Measurements from ENCODE around the gene ZNF423.

Gene ZNF423

GRCh38 chr16:49583911-49584310, 272.0 kb downstream of the ZNF423 start:
- TF ChIP-seq GATA2 (IDR thresholded peaks at IDR 0.05; ENCODE audit: low read depth, low read length): no peak
- no peak for TF ChIP-seq GATA3 (IDR thresholded peaks at IDR 0.05; ENCODE audit: low read depth, low read length)

GRCh38 chr16:49581630-49582298, 274.1 kb downstream of the ZNF423 start:
- TF ChIP-seq GATA3 (IDR thresholded peaks at IDR 0.05; ENCODE audit: low read depth, low read length) (no peak), GATA2 (IDR thresholded peaks at IDR 0.05; ENCODE audit: low read depth, low read length) (no peak)

- no peak for TF ChIP-seq GATA2 (IDR thresholded peaks at IDR 0.05; ENCODE audit: low read depth, low read length)
- TF ChIP-seq GATA3 (IDR thresholded peaks at IDR 0.05; ENCODE audit: low read depth, low read length): no peak
Observed at GRCh38 chr16:49580751-49581303, 275.1 kb downstream of the ZNF423 start.

- TF ChIP-seq GATA3 (IDR thresholded peaks at IDR 0.05; ENCODE audit: low read depth, low read length) (no peak), GATA2 (IDR thresholded peaks at IDR 0.05; ENCODE audit: low read depth, low read length) (no peak)
Observed at GRCh38 chr16:49578435-49579024, 277.4 kb downstream of the ZNF423 start.

- TF ChIP-seq GATA3 (IDR thresholded peaks at IDR 0.05; ENCODE audit: low read depth, low read length): no peak
- TF ChIP-seq GATA2 (IDR thresholded peaks at IDR 0.05; ENCODE audit: low read depth, low read length): no peak
Observed at GRCh38 chr16:49578018-49578417, 277.9 kb downstream of the ZNF423 start.

- no peak for TF ChIP-seq GATA2 (IDR thresholded peaks at IDR 0.05; ENCODE audit: low read depth, low read length)
- no peak for TF ChIP-seq GATA3 (IDR thresholded peaks at IDR 0.05; ENCODE audit: low read depth, low read length)
Observed at GRCh38 chr16:49576941-49577340, 279.0 kb downstream of the ZNF423 start.

- TF ChIP-seq GATA3 (IDR thresholded peaks at IDR 0.05; ENCODE audit: low read depth, low read length): no peak
- no peak for TF ChIP-seq GATA2 (IDR thresholded peaks at IDR 0.05; ENCODE audit: low read depth, low read length)
Observed at GRCh38 chr16:49576173-49576494, 279.8 kb downstream of the ZNF423 start.

- no peak for TF ChIP-seq GATA3 (IDR thresholded peaks at IDR 0.05; ENCODE audit: low read depth, low read length)
- no peak for TF ChIP-seq GATA2 (IDR thresholded peaks at IDR 0.05; ENCODE audit: low read depth, low read length)
Observed at GRCh38 chr16:49575346-49576172, 280.4 kb downstream of the ZNF423 start.

- TF ChIP-seq GATA3 (IDR thresholded peaks at IDR 0.05; ENCODE audit: low read depth, low read length) (no peak), GATA2 (IDR thresholded peaks at IDR 0.05; ENCODE audit: low read depth, low read length) (no peak)
Observed at GRCh38 chr16:49574826-49575225, 281.1 kb downstream of the ZNF423 start.

- TF ChIP-seq GATA3 (IDR thresholded peaks at IDR 0.05; ENCODE audit: low read depth, low read length) (no peak), GATA2 (IDR thresholded peaks at IDR 0.05; ENCODE audit: low read depth, low read length) (no peak)
Observed at GRCh38 chr16:49567950-49568349, 288.0 kb downstream of the ZNF423 start.

GRCh38 chr16:49566432-49566831, 289.5 kb downstream of the ZNF423 start:
- no peak for TF ChIP-seq GATA2 (IDR thresholded peaks at IDR 0.05; ENCODE audit: low read depth, low read length)
- TF ChIP-seq GATA3 (IDR thresholded peaks at IDR 0.05; ENCODE audit: low read depth, low read length): no peak

- TF ChIP-seq GATA2 (IDR thresholded peaks at IDR 0.05; ENCODE audit: low read depth, low read length): no peak
- no peak for TF ChIP-seq GATA3 (IDR thresholded peaks at IDR 0.05; ENCODE audit: low read depth, low read length)
Observed at GRCh38 chr16:49564496-49565229, 291.2 kb downstream of the ZNF423 start.

GRCh38 chr16:49563666-49564065, 292.2 kb downstream of the ZNF423 start:
- TF ChIP-seq GATA2 (IDR thresholded peaks at IDR 0.05; ENCODE audit: low read depth, low read length) (no peak), GATA3 (IDR thresholded peaks at IDR 0.05; ENCODE audit: low read depth, low read length) (no peak)

GRCh38 chr16:49562228-49562627, 293.7 kb downstream of the ZNF423 start:
- TF ChIP-seq GATA2 (IDR thresholded peaks at IDR 0.05; ENCODE audit: low read depth, low read length) (no peak), GATA3 (IDR thresholded peaks at IDR 0.05; ENCODE audit: low read depth, low read length) (no peak)

Measured in SH-SY5Y (cell line).